ENCODE measurements around the gene SLC38A4.

GRCh38 chr12:46847001-46847400, 21.2 kb upstream of the SLC38A4 start:
- no peak for TF ChIP-seq CTCF (IDR thresholded peaks at IDR 0.05)
- TF ChIP-seq EZH2 (IDR thresholded peaks at IDR 0.05): no peak
- TF ChIP-seq EZH2phosphoT487 (IDR thresholded peaks at IDR 0.05): no peak
